ENCODE results near the gene XPR1. TPM values are rescaled to one million over a fixed set of nuclear protein-coding genes. Genes with fewer than 3 reads are reported as not detected.

Gene XPR1
- total RNA-seq, 1 experiment from 2014 or later: 39.7 TPM

GRCh38 chr1:180743868-180744267 lies 112.0 kb downstream of the XPR1 start:
- Mint-ChIP-seq H3K4me1 (ENCODE audit: insufficient read depth, unreplicated experiment) (no peaks in the 10 kb centered on the region), H3K27ac (ENCODE audit: low read depth, unreplicated experiment) (no peak overlapping the region), H3K36me3 (ENCODE audit: insufficient read depth, unreplicated experiment) (peaks cover 6% of the 10 kb centered on the region), H3K4me3 (ENCODE audit: unreplicated experiment) (no peak overlapping the region), H3K27me3 (ENCODE audit: insufficient read depth, unreplicated experiment) (no peaks in the 10 kb centered on the region), H3K9me3 (ENCODE audit: unreplicated experiment) (peaks cover 22% of the 10 kb centered on the region)
- no TSS peak for BruUV-seq (replicated peaks)
- no peak for TF ChIP-seq CTCF (IDR thresholded peaks at IDR 0.05; ENCODE audit: unreplicated experiment)
- no peak for DNase-seq (ENCODE audit: unreplicated experiment)
- ChIA-PET POLR2A (interaction anchor here (1.2 kb wide), 1 partner anchor 9 kb away, joined by 3 read pairs; no protein-coding TSS in a partner anchor), CTCF (no interaction called here)
- intact Hi-C loops (cut with micrococcal nuclease): no loop called here

GRCh38 chr1:180745098-180745497 lies 113.3 kb downstream of the XPR1 start:
- Mint-ChIP-seq H3K4me1 (ENCODE audit: insufficient read depth, unreplicated experiment) (no peaks in the 10 kb centered on the region), H3K27ac (ENCODE audit: low read depth, unreplicated experiment) (no peak overlapping the region), H3K27me3 (ENCODE audit: insufficient read depth, unreplicated experiment) (no peaks in the 10 kb centered on the region), H3K36me3 (ENCODE audit: insufficient read depth, unreplicated experiment) (peaks cover 6% of the 10 kb centered on the region), H3K4me3 (ENCODE audit: unreplicated experiment) (no peak overlapping the region), H3K9me3 (ENCODE audit: unreplicated experiment) (peaks cover 22% of the 10 kb centered on the region)
- BruUV-seq (replicated peaks): no TSS peak
- intact Hi-C loops (cut with micrococcal nuclease): no loop called here
- no peak for DNase-seq (ENCODE audit: unreplicated experiment)
- no peak for TF ChIP-seq CTCF (IDR thresholded peaks at IDR 0.05; ENCODE audit: unreplicated experiment)
- ChIA-PET POLR2A (no interaction called here), CTCF (interaction anchor here (0.6 kb wide), 1 partner anchor 42 kb away, joined by 4 read pairs; no protein-coding TSS in a partner anchor)

- peaks cover 6% of the 10 kb centered on the region for H3K36me3 Mint-ChIP-seq (ENCODE audit: insufficient read depth, unreplicated experiment)
- H3K9me3 Mint-ChIP-seq (ENCODE audit: unreplicated experiment): no peaks in the 10 kb centered on the region
- intact Hi-C loops (cut with micrococcal nuclease): no loop called here
- no peak for TF ChIP-seq CTCF (IDR thresholded peaks at IDR 0.05; ENCODE audit: unreplicated experiment)
- H3K27me3 Mint-ChIP-seq (ENCODE audit: insufficient read depth, unreplicated experiment): no peaks in the 10 kb centered on the region
- POLR2A ChIA-PET: interaction anchor here (1.0 kb wide), 1 partner anchor 34 kb away, joined by 3 read pairs; no protein-coding TSS in a partner anchor
- CTCF ChIA-PET: no interaction called here
- H3K4me1 Mint-ChIP-seq (ENCODE audit: insufficient read depth, unreplicated experiment): no peaks in the 10 kb centered on the region
- no peak overlapping the region for H3K27ac Mint-ChIP-seq (ENCODE audit: low read depth, unreplicated experiment)
- no TSS peak for BruUV-seq (replicated peaks)
- no peak for DNase-seq (ENCODE audit: unreplicated experiment)
- H3K4me3 Mint-ChIP-seq (ENCODE audit: unreplicated experiment): no peak overlapping the region
Observed at GRCh38 chr1:180751921-180752320, 120.1 kb downstream of the XPR1 start.

- no TSS peak for BruUV-seq (replicated peaks)
- no peak for TF ChIP-seq CTCF (IDR thresholded peaks at IDR 0.05; ENCODE audit: unreplicated experiment)
- ChIA-PET CTCF (no interaction called here), POLR2A (interaction anchor here (0.9 kb wide), 1 partner anchor 19 kb away, joined by 4 read pairs; no protein-coding TSS in a partner anchor)
- intact Hi-C loops (cut with micrococcal nuclease): no loop called here
- H3K9me3 Mint-ChIP-seq (ENCODE audit: unreplicated experiment): no peaks in the 10 kb centered on the region
- H3K27ac Mint-ChIP-seq (ENCODE audit: low read depth, unreplicated experiment): no peak overlapping the region
- H3K4me3 Mint-ChIP-seq (ENCODE audit: unreplicated experiment): no peak overlapping the region
- H3K4me1 Mint-ChIP-seq (ENCODE audit: insufficient read depth, unreplicated experiment): no peaks in the 10 kb centered on the region
- DNase-seq (ENCODE audit: unreplicated experiment): no peak
- peaks cover 6% of the 10 kb centered on the region for H3K36me3 Mint-ChIP-seq (ENCODE audit: insufficient read depth, unreplicated experiment)
- no peaks in the 10 kb centered on the region for H3K27me3 Mint-ChIP-seq (ENCODE audit: insufficient read depth, unreplicated experiment)
Observed at GRCh38 chr1:180754453-180754852, 122.6 kb downstream of the XPR1 start.
